IMR-90 (cell line): Measurements from ENCODE around the gene WSB2. TPM values are rescaled to one million over a fixed set of nuclear protein-coding genes. Genes with fewer than 3 reads are reported as not detected.

Experiments
- ATAC-seq: fragments of 200-7000 bp; cut with Tn5 transposase; 2 replicates; pipeline ENCODE4 v1.9.1; 2020; ENCODE audit warnings: low read depth, mild to moderate bottlenecking, moderate library complexity
- BruUV-seq: library from RNA; stranded (reverse); fragments of 400-500 nt; replicated peaks from 2 replicates; lab custom pipeline; 2021; lab: Mats Ljungman, UMichigan
- CTCF ChIA-PET: fragments of 300-600 bp; formaldehyde crosslinking; extraction: SDS; loops from one replicate; lab custom pipeline; 2021; ENCODE audit warnings: antibody characterized with exemption; lab: Yijun Ruan, JAX
- POLR2A ChIA-PET: fragments of 300-600 bp; sonication (Branson Sonifier 250); formaldehyde crosslinking; loops from one replicate; lab custom pipeline; 2022; ENCODE audit warnings: antibody characterized with exemption; ENCODE audit not compliant: unreplicated experiment; lab: Charles Lee
- DNase-seq: peaks from one replicate; pipeline ENCODE4 v3.0.0; 2013
- H2AFZ ChIP-seq: replicated peaks from 2 replicates; pipeline ENCODE3; 2013; ENCODE audit warnings: low read length, mild to moderate bottlenecking; ENCODE audit not compliant: poor library complexity
- H2AK5ac ChIP-seq: 2 replicates; pipeline ENCODE4 v1.6.1; 2013; ENCODE audit warnings: low read depth, low read length, inconsistent platforms
- H2AK9ac ChIP-seq: replicated peaks from 2 replicates; pipeline ENCODE3; 2013; ENCODE audit warnings: mild to moderate bottlenecking, low read depth, low read length, moderate library complexity; ENCODE audit not compliant: poor library complexity
- H2BK120ac ChIP-seq: 2 replicates; pipeline ENCODE4 v1.6.1; 2013; ENCODE audit warnings: low read depth, low read length, inconsistent platforms
- H2BK15ac ChIP-seq: 3 replicates; pipeline ENCODE4 v1.6.1; 2013; ENCODE audit warnings: low read depth, low read length, inconsistent platforms
- H2BK20ac ChIP-seq: 2 replicates; pipeline ENCODE4 v1.6.1; 2013; ENCODE audit warnings: low read depth, mild to moderate bottlenecking, inconsistent platforms, low read length, moderate library complexity
- H2BK5ac ChIP-seq: 2 replicates; pipeline ENCODE4 v1.6.1; 2013; ENCODE audit warnings: mild to moderate bottlenecking, low read depth, low read length, inconsistent platforms; ENCODE audit not compliant: poor library complexity, severe bottlenecking
- H3K14ac ChIP-seq: replicated peaks from 2 replicates; pipeline ENCODE4 v1.6.1; 2013; ENCODE audit warnings: low read depth, low read length, inconsistent platforms
- H3K18ac ChIP-seq: 2 replicates; pipeline ENCODE4 v1.6.1; 2013; ENCODE audit warnings: low read depth, low read length, control low read depth
- H3K23ac ChIP-seq: 2 replicates; pipeline ENCODE4 v1.6.1; 2013; ENCODE audit warnings: low read depth, low read length, inconsistent platforms
- H3K27ac ChIP-seq: 2 replicates; pipeline ENCODE4 v1.5.1; 2013; ENCODE audit warnings: mild to moderate bottlenecking, control low read depth, low read length; ENCODE audit not compliant: insufficient read depth
- H3K27me3 ChIP-seq: 2 replicates; pipeline ENCODE4 v1.6.1; 2013; ENCODE audit warnings: low read length; ENCODE audit not compliant: control insufficient read depth, insufficient read depth
- H3K36me3 ChIP-seq: 2 replicates; pipeline ENCODE4 v1.6.1; 2013; ENCODE audit warnings: low read length, mixed read lengths; ENCODE audit not compliant: control insufficient read depth, insufficient read depth
- H3K4ac ChIP-seq: 2 replicates; pipeline ENCODE4 v1.6.1; 2013; ENCODE audit warnings: low read depth, low read length, inconsistent platforms
- H3K4me1 ChIP-seq: 2 replicates; pipeline ENCODE4 v1.6.1; 2013; ENCODE audit warnings: low read length, mixed read lengths; ENCODE audit not compliant: control insufficient read depth, insufficient read depth
- H3K4me2 ChIP-seq: 2 replicates; pipeline ENCODE4 v1.6.1; 2013; ENCODE audit warnings: low read depth, mild to moderate bottlenecking, control low read depth, low read length, moderate library complexity
- H3K4me3 ChIP-seq: 2 replicates; pipeline ENCODE4 v1.5.1; 2013; ENCODE audit warnings: low read depth, mild to moderate bottlenecking, control low read depth, low read length, moderate library complexity; ENCODE audit not compliant: insufficient read depth
- H3K56ac ChIP-seq: 2 replicates; pipeline ENCODE4 v1.6.1; 2013; ENCODE audit warnings: low read length, inconsistent platforms; ENCODE audit not compliant: insufficient read depth; ENCODE audit errors: extremely low read depth
- H3K79me1 ChIP-seq, 2 experiments: 2 replicates each; pipeline ENCODE4 v1.6.1; 2013; ENCODE audit warnings: low read length in 2 of 2, inconsistent platforms in 1 of 2, low read depth in 1 of 2
- H3K9ac ChIP-seq: 2 replicates; pipeline ENCODE4 v1.6.1; 2013; ENCODE audit warnings: low read depth, low read length, control low read depth
- H3K9me1 ChIP-seq: 2 replicates; pipeline ENCODE4 v1.6.1; 2013; ENCODE audit warnings: low read length, inconsistent platforms; ENCODE audit not compliant: insufficient read depth
- H3K9me3 ChIP-seq: 2 replicates; pipeline ENCODE4 v1.6.1; 2013; ENCODE audit warnings: low read length; ENCODE audit not compliant: control insufficient read depth, insufficient read depth
- H4K20me1 ChIP-seq: 2 replicates; pipeline ENCODE4 v1.6.1; 2013; ENCODE audit warnings: low read length, inconsistent platforms; ENCODE audit not compliant: insufficient read depth
- H4K5ac ChIP-seq: 2 replicates; pipeline ENCODE4 v1.6.1; 2013; ENCODE audit warnings: mild to moderate bottlenecking, low read depth, low read length, control low read depth
- H4K8ac ChIP-seq, 2 experiments: 2 replicates each; pipeline ENCODE4 v1.6.1; 2013; ENCODE audit warnings: low read depth in 2 of 2, low read length in 2 of 2, control low read depth in 1 of 2, inconsistent platforms in 1 of 2
- H4K91ac ChIP-seq: 2 replicates; pipeline ENCODE4 v1.6.1; 2013; ENCODE audit warnings: low read depth, low read length, inconsistent platforms; ENCODE audit not compliant: insufficient read depth
- RFX5 ChIP-seq: IDR thresholded peaks from 2 replicates; pipeline ENCODE4 v1.8.0; 2012; ENCODE audit warnings: low read depth, mild to moderate bottlenecking, low read length, moderate library complexity
- WGBS, 2 experiments: methylation state at CpG; one replicate each; pipeline versions ENCODE4 v1.1.5 to v1.1.7; 2013; ENCODE audit warnings: missing lambda C conversion rate in 2 of 2; ENCODE audit not compliant: insufficient read length in 1 of 2; ENCODE audit errors: extremely low coverage in 2 of 2; 5-methylcytosine and 5-hydroxymethylcytosine counted together
- dilution Hi-C: fragments of 300-500 bp; cut with HindIII; formaldehyde crosslinking; loops from one replicate; pipeline ENCODE4 v1.14.3; 2018; ENCODE audit warnings: low sequenced_read_pairs; ENCODE audit not compliant: unreplicated experiment
- in situ Hi-C: fragments of 300-500 bp; cut with MboI; formaldehyde crosslinking; loops from 3 replicates; pipeline ENCODE4 v1.14.3; 2019; ENCODE audit warnings: low sequenced_read_pairs, inconsistent platforms, mixed read lengths
- intact Hi-C: fragments of 100-400 bp; cut with micrococcal nuclease; formaldehyde crosslinking; loops from 2 replicates; pipeline ENCODE4 v1.10.0; 2022
- polyA plus RNA-seq, 3 experiments: library from polyadenylated mRNA; depleted of rRNA; stranded (reverse); fragments of >200 nt; gene quantifications; 2 replicates each; pipeline ENCODE4 v1.2.3, GENCODE V29; 2012; ENCODE audit warnings: low replicate concordance in 1 of 3
- total RNA-seq: library from RNA; depleted of rRNA; stranded (reverse); fragments of >200 nt; gene quantifications from 2 replicates; pipeline ENCODE4 v1.2.3, GENCODE V29; 2012
- TF ChIP-seq, protein P1 (sequence below): fragments of 150-350 bp; IDR thresholded peaks from 2 replicates; pipeline ENCODE4 v1.6.1; 2016; ENCODE audit warnings: low read depth, mild to moderate bottlenecking, low read length, moderate library complexity, borderline replicate concordance
- TF ChIP-seq, protein P2 (sequence below): conservative IDR thresholded peaks from 2 replicates; pipeline ENCODE4 v1.5.1; 2012; ENCODE audit warnings: mild to moderate bottlenecking, low read depth, low read length, improper control_type of control experiment

WSB2 gene
- total and polyA plus RNA-seq, 2 of the 4 experiments (the other 2 are of a cell fraction): 92.8 to 180 TPM

DNA sequence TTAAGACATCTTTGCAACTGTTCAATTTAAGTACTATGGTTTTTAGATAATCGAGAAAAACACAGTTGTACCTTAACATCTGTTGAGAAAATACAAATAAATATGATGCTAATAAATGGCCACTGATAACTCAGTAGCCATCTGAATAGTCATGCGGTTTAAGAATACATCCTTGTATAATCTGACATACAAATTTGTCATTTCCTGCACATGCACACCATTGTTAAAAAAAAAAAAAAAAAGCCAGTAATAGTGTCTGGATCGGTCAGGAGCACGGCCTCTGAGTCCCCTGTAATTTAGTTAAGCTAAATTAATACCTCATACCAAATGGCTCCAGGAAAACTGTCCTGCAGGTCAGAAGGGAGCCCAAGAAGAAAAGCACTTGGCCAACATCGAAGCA lies 27.7 kb downstream of the WSB2 start:
- Histone ChIP-seq H2BK120ac (no peak overlapping the region), H3K79me1 (peaks cover 4 to 8% of the 10 kb centered on the region in 2 experiments; a peak in 3 of 4 replicates), H3K9me1 (peaks cover 4% of the 10 kb centered on the region; the same call in 1 of the 2 replicates), H4K20me1 (peaks cover 10% of the 10 kb centered on the region; the same call in 1 of the 2 replicates), H2BK5ac (no peak overlapping the region), H3K4me2 (no peak overlapping the region), H3K36me3 (peaks cover 56% of the 10 kb centered on the region), H4K5ac (no peak overlapping the region), H3K27me3 (no peaks in the 10 kb centered on the region), H2AK5ac (no peak overlapping the region), H3K14ac (no peak overlapping the region), H2BK15ac (no peak overlapping the region), H4K8ac (no peak overlapping the region), H4K91ac (no peak overlapping the region), H3K18ac (no peak overlapping the region), H3K9ac (no peak overlapping the region), H3K9me3 (no peaks in the 10 kb centered on the region), H3K4me1 (no peaks in the 10 kb centered on the region), H3K4me3 (no peak overlapping the region), H2AFZ (no peak overlapping the region), H3K23ac (no peak overlapping the region; the same call in 1 of the 2 replicates), H2BK20ac (no peak overlapping the region), H2AK9ac (no peak overlapping the region), H3K27ac (no peak overlapping the region), H3K4ac (no peak overlapping the region), H3K56ac (no peak overlapping the region)
- in situ Hi-C loops: loop anchor here (25.0 kb wide), 1 partner anchor 354 kb away; the partner anchor contains the start of gene SUDS3
- WGBS, 2 experiments: no CpG with 5 or more reads among the region's 5 CpGs
- TF ChIP-seq, protein P1, sequence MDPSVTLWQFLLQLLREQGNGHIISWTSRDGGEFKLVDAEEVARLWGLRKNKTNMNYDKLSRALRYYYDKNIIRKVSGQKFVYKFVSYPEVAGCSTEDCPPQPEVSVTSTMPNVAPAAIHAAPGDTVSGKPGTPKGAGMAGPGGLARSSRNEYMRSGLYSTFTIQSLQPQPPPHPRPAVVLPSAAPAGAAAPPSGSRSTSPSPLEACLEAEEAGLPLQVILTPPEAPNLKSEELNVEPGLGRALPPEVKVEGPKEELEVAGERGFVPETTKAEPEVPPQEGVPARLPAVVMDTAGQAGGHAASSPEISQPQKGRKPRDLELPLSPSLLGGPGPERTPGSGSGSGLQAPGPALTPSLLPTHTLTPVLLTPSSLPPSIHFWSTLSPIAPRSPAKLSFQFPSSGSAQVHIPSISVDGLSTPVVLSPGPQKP: no peak
- TF ChIP-seq RFX5: no peak
- TF ChIP-seq, protein P2, sequence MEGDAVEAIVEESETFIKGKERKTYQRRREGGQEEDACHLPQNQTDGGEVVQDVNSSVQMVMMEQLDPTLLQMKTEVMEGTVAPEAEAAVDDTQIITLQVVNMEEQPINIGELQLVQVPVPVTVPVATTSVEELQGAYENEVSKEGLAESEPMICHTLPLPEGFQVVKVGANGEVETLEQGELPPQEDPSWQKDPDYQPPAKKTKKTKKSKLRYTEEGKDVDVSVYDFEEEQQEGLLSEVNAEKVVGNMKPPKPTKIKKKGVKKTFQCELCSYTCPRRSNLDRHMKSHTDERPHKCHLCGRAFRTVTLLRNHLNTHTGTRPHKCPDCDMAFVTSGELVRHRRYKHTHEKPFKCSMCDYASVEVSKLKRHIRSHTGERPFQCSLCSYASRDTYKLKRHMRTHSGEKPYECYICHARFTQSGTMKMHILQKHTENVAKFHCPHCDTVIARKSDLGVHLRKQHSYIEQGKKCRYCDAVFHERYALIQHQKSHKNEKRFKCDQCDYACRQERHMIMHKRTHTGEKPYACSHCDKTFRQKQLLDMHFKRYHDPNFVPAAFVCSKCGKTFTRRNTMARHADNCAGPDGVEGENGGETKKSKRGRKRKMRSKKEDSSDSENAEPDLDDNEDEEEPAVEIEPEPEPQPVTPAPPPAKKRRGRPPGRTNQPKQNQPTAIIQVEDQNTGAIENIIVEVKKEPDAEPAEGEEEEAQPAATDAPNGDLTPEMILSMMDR: no peak
- intact Hi-C loops: no loop called here
- POLR2A ChIA-PET: interaction anchor here (0.6 kb wide), 1 partner anchor 10 kb away, joined by 3 read pairs; no protein-coding TSS in a partner anchor
- CTCF ChIA-PET: interaction anchor here (1.0 kb wide), 1 partner anchor 13 kb away, joined by 3 read pairs; no protein-coding TSS in a partner anchor
- dilution Hi-C loops: no loop called here
- TSS peak; percentile 84 for BruUV-seq
- DNase-seq: no peak
- no peak for ATAC-seq
